ENCODE results near the gene MUL1. TPM values are rescaled to one million over a fixed set of nuclear protein-coding genes. Genes with fewer than 3 reads are reported as not detected.

Gene MUL1
- total and polyA plus RNA-seq, 9 of the 15 experiments (the other 6 are each of a cell fraction or from before 2014, with no cell fraction given), result 10.4 to 32.9 (median 19.3) TPM

- TF ChIP-seq MGA (IDR thresholded peaks at IDR 0.05), result 0 out of 2 replicates have a peak, but pooled peaks have one; percentile 16
- TF ChIP-seq NBN (IDR thresholded peaks at IDR 0.05; ENCODE audit: low read depth), result no peak
- no peak for TF ChIP-seq FUS (optimal IDR thresholded peaks at IDR 0.05; ENCODE audit: low read depth, low read length)
- TF ChIP-seq YY1 (IDR thresholded peaks at IDR 0.05; ENCODE audit: borderline replicate concordance in 1 of 3, control insufficient read depth in 1 of 3, extremely low read depth in 1 of 3, insufficient read depth in 3 of 3, insufficient read length in 1 of 3, insufficient replicate concordance in 2 of 3, low read depth in 1 of 3, low read length in 2 of 3), result peak in 1 of 3 experiments; percentile 27
- peak; percentile 50; the same call in 1 of the 2 replicates for TF ChIP-seq MYC (IDR thresholded peaks at IDR 0.05; ENCODE audit: low read depth, low read length)
- TF ChIP-seq MYC (CRISPR knock-in tag; IDR thresholded peaks at IDR 0.05; ENCODE audit: borderline replicate concordance, low read depth), result no peak
- peak; percentile 53; the same call in 1 of the 2 replicates for TF ChIP-seq KLF13 (tag; IDR thresholded peaks at IDR 0.05; ENCODE audit: borderline replicate concordance, low read depth)
- TF ChIP-seq AFF1 (IDR thresholded peaks at IDR 0.05; ENCODE audit: low read depth in 1 of 2, partially characterized antibody in 2 of 2), result peak in 1 of 2 experiments; percentile 62
- TF ChIP-seq MAZ (CRISPR knock-in tag; conservative IDR thresholded peaks at IDR 0.05 in 1 of 2, IDR thresholded peaks at IDR 0.05 in 1 of 2), result no peak
These were observed 34.9 kb downstream of the MUL1 start (continued) for GRCh38 chr1:20472860-20473711.
